Pulmonary artery endothelial cell (primary cell): Measurements from ENCODE around the gene REEP6. TPM values are rescaled to one million over a fixed set of nuclear protein-coding genes. Genes with fewer than 3 reads are reported as not detected.

Source experiments
- total RNA-seq: library from RNA; depleted of rRNA; stranded (reverse); fragments of >200 nt; gene quantifications from 2 replicates; pipeline ENCODE4 v1.2.3, GENCODE V29; 2014

Gene REEP6
- total RNA-seq, 1 donor from 2014 or later, result 0.53 TPM

Other genes with a start within 250 kb of the REEP6 start
- 21.4 and 28.9 TPM in 2 replicates for gene ATP5F1D, start 249.4 kb upstream of the REEP6 start, total RNA-seq
- gene MIDN, start 242.6 kb upstream of the REEP6 start, total RNA-seq, result 11.4 and 13.4 TPM in 2 replicates
- 99.5 and 247 TPM in 2 replicates for gene CIRBP, start 221.8 kb upstream of the REEP6 start, total RNA-seq
- gene FAM174C, start 215.7 kb upstream of the REEP6 start, total RNA-seq, result 19.1 and 26.0 TPM in 2 replicates
- gene EFNA2, start 205.3 kb upstream of the REEP6 start, total RNA-seq, result 0.07 TPM in 1 of 2 replicates, not detected in the other
- gene NDUFS7, start 107.3 kb upstream of the REEP6 start, total RNA-seq, result 51.7 and 68.7 TPM in 2 replicates
- 12.3 and 25.5 TPM in 2 replicates for gene GAMT, start 89.6 kb upstream of the REEP6 start, total RNA-seq
- gene DAZAP1, start 83.6 kb upstream of the REEP6 start, total RNA-seq, result 94.8 and 106 TPM in 2 replicates
- gene RPS15, start 52.8 kb upstream of the REEP6 start, total RNA-seq, result 343 and 371 TPM in 2 replicates
- gene APC2, start 41.1 kb upstream of the REEP6 start, total RNA-seq, result 0.04 and 0.26 TPM in 2 replicates
- 17.5 and 18.5 TPM in 2 replicates for gene C19orf25, start 12.0 kb upstream of the REEP6 start, total RNA-seq
- gene PCSK4, start 831 bp upstream of the REEP6 start, total RNA-seq, result 0.59 and 0.92 TPM in 2 replicates
- 0.04 and 0.07 TPM in 2 replicates for gene ADAMTSL5, start 21.8 kb downstream of the REEP6 start, total RNA-seq
- not detected in 2 replicates for gene PLK5, start 32.9 kb downstream of the REEP6 start, total RNA-seq
- gene MEX3D, start 77.1 kb downstream of the REEP6 start, total RNA-seq, result 90.1 and 97.9 TPM in 2 replicates
- gene MBD3, start 101.7 kb downstream of the REEP6 start, total RNA-seq, result 124 and 158 TPM in 2 replicates
- 81.8 and 81.9 TPM in 2 replicates for gene UQCR11, start 114.3 kb downstream of the REEP6 start, total RNA-seq
- gene TCF3, start 161.4 kb downstream of the REEP6 start, total RNA-seq, result 147 and 150 TPM in 2 replicates